Muscle layer of colon (tissue), 2 donors: Measurements from ENCODE around the gene AFF3.
"Not testable (repeated sequence)": the region's sequence is repeated elsewhere in the genome, so short reads cannot be mapped to it uniquely, and the experiment has no call there.

ENCODE experiments used
- H3K27ac ChIP-seq: one replicate; pipeline ENCODE4 v1.7.0; 2013; ENCODE audit warnings: low read depth, mild to moderate bottlenecking, low read length, moderate library complexity
- H3K27me3 ChIP-seq, 2 donors: one replicate each; pipeline ENCODE4 v1.7.0; 2013; ENCODE audit warnings: low read length in 2 of 2, mild to moderate bottlenecking in 2 of 2; ENCODE audit not compliant: insufficient read depth in 2 of 2, control insufficient read depth in 1 of 2
- H3K36me3 ChIP-seq: one replicate; pipeline ENCODE4 v1.7.0; 2013; ENCODE audit warnings: mild to moderate bottlenecking, low read length; ENCODE audit not compliant: insufficient read depth
- H3K4me1 ChIP-seq: one replicate; pipeline ENCODE4 v1.7.0; 2013; ENCODE audit warnings: mild to moderate bottlenecking, low read length; ENCODE audit not compliant: insufficient read depth
- H3K4me3 ChIP-seq, 2 donors: one replicate each; pipeline ENCODE4 v1.7.0; 2013; ENCODE audit warnings: low read length in 2 of 2, low read depth in 1 of 2, mild to moderate bottlenecking in 1 of 2, moderate library complexity in 1 of 2
- H3K9ac ChIP-seq: one replicate; pipeline ENCODE4 v1.7.0; 2013; ENCODE audit warnings: low read length
- H3K9me3 ChIP-seq: one replicate; pipeline ENCODE4 v1.7.0; 2013; ENCODE audit warnings: mild to moderate bottlenecking, low read length
- donor health status: abdominal sarcoma.
- donor health status: Adenocarcinoma of cecum.

The AFF3 gene

DNA sequence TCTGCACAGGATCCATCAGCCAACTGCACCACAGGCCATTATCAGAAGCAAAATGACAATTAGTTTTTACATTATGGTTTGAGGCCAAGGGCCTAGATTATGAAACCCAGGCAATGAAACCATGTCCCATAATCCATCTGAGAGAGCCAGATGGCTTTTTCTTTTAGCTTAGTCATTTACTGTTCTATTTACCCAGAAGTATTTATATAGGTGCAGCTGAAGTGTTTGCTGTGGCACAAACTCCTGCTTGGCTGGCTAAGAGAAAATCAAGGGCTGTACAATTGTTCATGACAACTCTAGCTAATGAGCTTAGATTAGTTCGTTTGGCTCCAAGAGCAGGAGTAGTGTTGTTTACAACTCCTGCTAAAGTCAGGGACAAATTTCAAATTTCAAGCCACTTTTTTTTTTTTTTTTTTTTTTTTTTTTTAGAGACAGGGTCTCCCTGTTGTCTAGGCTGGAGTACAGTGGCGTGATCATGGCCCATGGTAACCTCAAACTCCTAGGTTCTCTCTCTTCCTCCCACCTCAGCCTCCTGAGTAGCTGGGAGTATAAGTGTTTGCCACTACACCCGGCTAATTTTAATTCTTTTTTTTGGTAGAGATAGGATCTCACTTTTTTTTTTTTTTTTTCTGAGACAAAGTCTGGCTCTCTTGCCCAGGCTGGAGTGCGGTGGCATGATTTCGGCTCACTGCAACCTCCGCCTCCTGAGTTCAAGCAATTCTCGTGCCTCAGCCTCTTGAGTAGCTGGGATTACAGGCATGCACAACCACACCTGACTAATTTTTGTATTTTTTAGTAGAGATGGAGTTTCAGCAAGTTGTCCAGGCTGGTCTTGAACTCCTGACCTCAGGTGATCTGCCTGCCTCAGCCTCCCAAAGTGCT is 634.2 kb downstream of the AFF3 start:
- H3K36me3 ChIP-seq = no peaks in the 10 kb centered on the region
- no peaks in the 10 kb centered on the region for H3K9me3 ChIP-seq
- no peaks in the 10 kb centered on the region for H3K27me3 ChIP-seq
- H3K4me1 ChIP-seq = peaks cover 17% of the 10 kb centered on the region
- H3K4me3 ChIP-seq = no peak overlapping the region
- no peak overlapping the region for H3K9ac ChIP-seq
- no peak overlapping the region for H3K27ac ChIP-seq

DNA sequence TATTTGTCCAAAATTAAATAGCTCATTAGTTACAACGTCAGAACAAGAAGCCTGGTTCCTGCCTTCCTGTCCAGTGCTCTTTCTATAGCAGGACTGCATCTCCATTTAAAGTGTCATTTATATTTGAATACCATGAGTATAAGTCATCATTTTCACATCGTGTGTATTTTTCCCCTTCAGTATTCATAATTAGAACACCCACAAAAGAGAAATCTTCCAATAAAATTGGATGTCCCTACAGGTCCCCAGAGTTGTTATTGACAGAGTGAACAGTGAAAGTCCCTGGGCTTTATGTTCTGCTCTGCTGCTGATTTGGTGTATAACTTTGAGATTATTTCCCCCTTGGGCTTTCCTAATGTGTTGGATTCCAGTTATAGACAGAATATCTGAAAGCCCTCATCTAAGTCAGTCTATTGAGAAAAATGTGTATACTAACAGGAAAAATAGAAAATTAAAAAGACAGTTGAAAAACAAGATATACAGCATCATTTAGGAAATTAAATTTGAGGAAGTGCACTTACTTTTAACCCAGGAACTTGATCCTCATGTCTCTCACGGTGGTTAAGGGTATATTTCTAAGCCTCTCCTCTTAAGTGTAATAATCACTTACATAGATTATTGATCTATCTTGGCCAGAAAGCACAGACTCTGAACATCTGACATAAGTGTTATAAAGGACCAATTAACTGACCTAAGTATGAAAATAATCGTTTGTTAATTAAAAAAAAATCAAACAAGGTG is 637.4 kb downstream of the AFF3 start:
- Histone ChIP-seq H3K4me3 (no peak overlapping the region), H3K4me1 (peaks cover 4% of the 10 kb centered on the region), H3K27me3 (no peaks in the 10 kb centered on the region), H3K27ac (no peak overlapping the region), H3K9me3 (no peaks in the 10 kb centered on the region), H3K9ac (no peak overlapping the region), H3K36me3 (no peaks in the 10 kb centered on the region)

DNA sequence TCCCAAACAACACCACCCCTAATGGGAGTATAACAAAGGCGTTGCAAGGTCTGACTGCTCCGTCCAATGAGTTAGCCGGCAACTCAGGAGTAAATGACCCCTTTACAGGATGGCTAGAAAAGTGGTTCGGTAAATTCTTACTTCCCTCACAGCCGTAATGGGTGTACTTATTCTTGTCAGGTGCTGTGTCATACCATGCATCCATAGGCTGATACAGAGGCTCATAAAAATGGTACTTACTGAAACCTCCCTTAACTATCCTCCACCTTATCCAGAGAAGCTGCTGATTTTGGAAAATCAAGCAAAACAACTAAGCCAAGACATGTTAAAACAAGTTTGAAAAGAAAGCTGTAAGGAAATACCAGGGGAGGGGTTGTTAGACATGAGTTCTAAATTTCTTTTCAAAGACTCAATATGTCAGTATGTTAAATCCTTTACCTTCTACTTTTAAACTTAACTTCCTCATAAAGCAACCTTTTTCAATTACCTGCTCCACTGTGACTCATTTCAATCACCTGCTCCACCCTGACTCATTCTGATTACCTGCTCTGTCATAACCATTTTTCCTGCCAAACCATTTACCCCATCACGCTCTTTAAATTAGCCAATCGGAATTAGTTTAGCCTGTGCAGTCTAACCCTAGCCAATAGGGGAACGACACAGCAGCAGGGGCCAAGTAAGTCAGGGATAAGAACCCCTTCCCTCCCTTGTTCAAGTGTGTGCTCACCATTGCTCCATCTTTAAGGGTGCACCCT is 638.6 kb downstream of the AFF3 start:
- H3K9ac ChIP-seq, H3K27ac ChIP-seq: not testable (repeated sequence)

DNA sequence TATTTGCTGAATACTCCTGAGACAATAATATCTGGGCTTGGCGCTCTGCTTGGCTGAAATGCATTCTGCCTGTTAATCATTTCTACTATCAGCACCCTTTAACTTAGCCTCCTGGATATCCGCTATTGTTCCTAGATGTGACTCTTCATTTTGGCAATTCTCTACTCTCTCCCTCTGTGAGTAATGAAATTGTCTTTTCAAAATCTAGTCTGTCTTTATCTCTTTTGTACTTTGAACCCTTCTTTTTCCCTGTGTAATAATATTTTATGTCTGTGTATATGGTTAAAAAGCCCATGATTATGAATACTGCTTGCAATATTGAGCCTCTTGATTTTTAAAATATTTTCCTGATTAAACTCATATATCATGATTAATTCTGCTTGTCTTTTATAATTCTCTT is 646.4 kb downstream of the AFF3 start:
- Histone ChIP-seq H3K4me3 (no peak overlapping the region), H3K27ac (no peak overlapping the region), H3K36me3 (no peaks in the 10 kb centered on the region), H3K4me1 (no peaks in the 10 kb centered on the region), H3K27me3 (no peaks in the 10 kb centered on the region), H3K9ac (no peak overlapping the region), H3K9me3 (no peaks in the 10 kb centered on the region)

More for the DNA sequence above, 638.6 kb downstream of the AFF3 start:
- not testable (repeated sequence) for H3K4me3 ChIP-seq, H3K27me3 ChIP-seq, H3K9me3 ChIP-seq, H3K4me1 ChIP-seq, H3K36me3 ChIP-seq
